Measurements from ENCODE around the gene NRG3.

The NRG3 gene

DNA sequence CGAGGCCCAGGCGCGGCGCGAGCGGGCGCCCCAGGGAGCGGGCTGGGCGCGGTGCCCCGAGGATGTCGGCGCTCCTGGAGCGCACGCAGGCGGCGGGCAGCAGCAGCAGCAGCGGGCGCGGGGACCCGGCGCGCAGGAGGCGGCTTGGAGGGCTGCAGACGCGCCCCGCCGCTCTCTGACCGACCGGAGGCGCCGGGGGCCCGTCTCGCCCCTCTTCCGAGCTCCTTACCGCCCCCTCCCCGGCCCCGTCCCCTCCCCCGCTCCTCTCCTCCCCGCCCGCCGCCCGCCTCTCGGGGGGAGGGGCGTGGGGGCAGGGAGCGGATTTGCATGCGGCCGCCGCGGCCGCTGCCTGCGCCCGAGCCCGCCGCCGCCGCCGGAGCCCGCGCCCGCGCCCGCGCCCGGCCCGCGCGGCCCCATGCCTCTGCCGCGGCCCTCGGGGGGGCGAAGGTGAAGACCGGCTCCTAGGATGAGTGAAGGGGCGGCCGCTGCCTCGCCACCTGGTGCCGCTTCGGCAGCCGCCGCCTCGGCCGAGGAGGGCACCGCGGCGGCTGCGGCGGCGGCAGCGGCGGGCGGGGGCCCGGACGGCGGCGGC, at the start of gene NRG3:
NRG3 (plus strand) TSS at position 320 of the 592 bp plus-strand sequence.
- DNase-seq (ENCODE audit: low read depth in 2 of 2), result no peak

- DNase-seq (ENCODE audit: low read depth in 2 of 2), result no peak
These were observed 46.7 kb upstream of the NRG3 start for GRCh38 chr10:81828251-81828650.

DNA sequence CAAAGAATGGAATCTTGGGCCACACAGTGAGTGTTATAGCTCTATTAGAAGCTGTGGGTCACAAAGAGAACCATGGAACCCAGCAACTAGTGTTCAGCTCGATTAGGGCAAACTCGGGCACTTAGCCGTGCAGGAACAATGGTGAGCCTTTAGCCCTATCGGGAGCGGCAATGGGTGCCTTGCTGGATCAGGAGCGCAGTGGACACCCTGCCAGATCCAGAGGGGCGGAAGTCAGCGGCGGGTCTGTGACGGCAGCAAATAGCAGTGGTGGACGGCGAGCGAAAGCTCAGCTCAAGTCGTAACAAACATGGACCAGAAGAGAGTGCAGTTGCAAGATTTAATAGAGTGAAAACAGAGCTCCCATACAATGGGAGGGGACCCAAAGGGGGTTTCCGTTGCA, 43.9 kb upstream of the NRG3 start:
- no peak for DNase-seq (ENCODE audit: low read depth in 2 of 2)

DNA sequence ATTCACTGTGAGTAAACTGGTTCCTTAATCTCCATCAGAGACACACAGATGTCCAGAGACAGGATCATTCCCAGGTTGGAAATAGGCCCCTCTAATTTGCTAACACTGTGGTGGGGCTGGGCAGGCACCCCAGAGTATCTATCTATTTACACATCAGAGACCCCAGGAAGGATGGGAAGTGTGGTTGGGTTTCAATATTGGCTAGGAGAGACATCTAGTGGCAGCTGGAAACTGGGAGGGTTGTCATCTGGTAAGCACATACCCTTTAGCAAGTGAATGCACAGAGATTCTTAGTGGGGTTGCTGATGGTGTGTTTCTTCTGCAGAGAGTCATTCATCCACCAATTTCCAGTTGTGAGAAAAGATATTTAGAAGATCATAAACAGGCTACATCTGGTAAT, 36.0 kb upstream of the NRG3 start:
- no peak for DNase-seq (ENCODE audit: low read depth in 2 of 2)

- DNase-seq (ENCODE audit: low read depth in 2 of 2), result no peak
These were observed 32.0 kb upstream of the NRG3 start for GRCh38 chr10:81843042-81843441.

GRCh38 chr10:81847675-81848074, 27.3 kb upstream of the NRG3 start:
- no peak for DNase-seq (ENCODE audit: low read depth in 2 of 2)

- no peak for DNase-seq (ENCODE audit: low read depth in 2 of 2)
These were observed 26.5 kb upstream of the NRG3 start for GRCh38 chr10:81848514-81848913.

GRCh38 chr10:81848931-81849330, 26.1 kb upstream of the NRG3 start:
- no peak for DNase-seq (ENCODE audit: low read depth in 2 of 2)

DNA sequence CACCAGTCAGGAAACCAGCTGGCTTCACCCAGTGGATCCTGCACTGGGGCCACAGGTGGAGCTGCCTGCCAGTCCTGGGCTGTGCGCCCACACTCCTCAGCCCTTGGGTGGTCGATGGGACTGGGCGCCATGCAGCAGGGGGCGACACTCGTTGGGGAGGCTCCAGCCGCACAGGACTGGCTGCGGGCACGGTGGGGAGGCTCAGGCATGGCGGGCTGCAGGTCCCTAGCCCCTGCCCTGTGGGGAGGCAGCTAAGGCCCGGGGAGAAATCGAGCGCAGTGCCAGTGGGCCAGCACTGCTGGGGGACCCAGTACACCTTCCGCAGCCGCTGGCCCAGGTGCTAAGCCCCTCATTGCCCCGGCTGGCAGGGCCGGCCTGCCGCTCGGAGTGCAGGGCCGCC, 12.4 kb upstream of the NRG3 start:
- DNase-seq (ENCODE audit: low read depth in 2 of 2), result no peak

GRCh38 chr10:81863771-81864170, 11.2 kb upstream of the NRG3 start:
- no peak for DNase-seq (ENCODE audit: low read depth in 2 of 2)

DNA sequence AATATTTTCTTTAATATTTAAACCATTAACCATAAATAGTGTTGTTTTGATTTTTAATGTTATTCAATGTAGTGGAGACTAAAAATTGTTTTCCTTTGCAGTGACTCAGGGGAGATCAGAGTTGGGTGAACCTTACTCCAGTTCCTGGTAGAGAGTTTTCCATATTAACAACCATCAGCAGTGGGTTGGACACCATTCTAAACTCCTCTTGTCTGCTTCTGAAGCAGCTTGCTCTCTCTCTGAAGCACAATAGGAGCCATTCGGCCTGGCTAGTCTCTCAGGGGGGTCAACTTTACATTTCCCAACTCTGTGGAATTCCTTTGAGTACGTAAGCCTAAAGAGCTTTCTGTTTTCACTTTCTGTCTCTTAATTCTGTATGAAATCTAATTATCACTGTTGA, 9.4 kb upstream of the NRG3 start:
- no peak for DNase-seq (ENCODE audit: low read depth in 2 of 2)

GRCh38 chr10:81866753-81867152, 8.2 kb upstream of the NRG3 start:
- DNase-seq (ENCODE audit: low read depth in 2 of 2), result no peak

DNA sequence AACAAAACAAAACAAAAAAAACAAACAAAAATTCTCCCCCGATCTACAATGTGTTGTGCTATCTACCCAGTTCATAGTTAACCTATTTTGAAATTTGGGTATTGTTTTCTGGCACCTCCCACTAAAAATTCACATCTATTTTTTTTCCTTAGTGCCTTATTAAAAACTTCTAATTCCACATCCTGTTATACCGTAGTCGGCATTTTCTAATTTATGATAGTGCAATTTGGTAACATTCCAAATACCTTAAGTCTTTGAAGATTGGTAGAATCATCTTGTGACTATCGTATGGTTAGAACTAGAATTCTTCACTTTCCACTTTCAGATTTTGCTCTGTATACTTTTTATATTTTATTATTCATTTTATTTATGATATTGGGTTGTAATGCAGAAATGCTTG, 4.5 kb upstream of the NRG3 start:
- DNase-seq (ENCODE audit: low read depth in 2 of 2), result no peak

- DNase-seq (ENCODE audit: low read depth in 2 of 2), result no peak
These were observed 3.4 kb upstream of the NRG3 start for GRCh38 chr10:81871558-81871957.

DNA sequence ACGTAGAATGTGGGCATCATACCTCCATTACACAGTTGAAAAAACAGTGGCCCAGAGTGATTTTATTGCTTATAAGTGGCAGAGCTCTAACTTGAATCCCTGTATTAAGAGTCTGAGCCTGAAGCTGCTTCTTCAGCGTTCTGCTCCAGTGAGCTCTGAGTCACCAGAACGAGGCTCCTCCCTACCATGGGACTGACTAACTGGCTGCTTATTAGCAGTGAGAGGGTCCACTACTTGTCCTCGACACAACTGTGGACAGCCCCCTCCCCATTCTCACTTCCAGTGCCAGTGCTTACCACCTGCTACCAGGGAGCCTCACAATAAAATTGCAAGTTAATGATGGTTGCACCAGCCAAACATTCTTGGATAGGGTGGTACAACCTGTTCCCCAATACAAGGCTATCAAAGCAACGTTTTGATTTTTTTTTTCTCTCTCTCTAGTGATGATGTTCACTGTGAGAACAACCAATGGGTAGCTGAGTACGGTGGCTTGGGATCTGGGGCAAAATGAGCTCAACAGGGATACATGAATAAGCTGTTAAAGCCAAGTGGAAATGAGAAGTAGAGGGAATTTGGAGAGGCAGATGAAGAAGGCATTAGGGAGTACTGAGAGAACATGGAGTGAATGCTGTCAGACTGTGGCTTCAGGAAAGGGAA, 2.7 kb upstream of the NRG3 start:
- DNase-seq (ENCODE audit: low read depth in 2 of 2), result no peak

GRCh38 chr10:81873231-81873931, 1.6 kb upstream of the NRG3 start:
- no peak for DNase-seq (ENCODE audit: low read depth in 2 of 2)

- DNase-seq (ENCODE audit: low read depth in 2 of 2), result no peak
These were observed 820 bp upstream of the NRG3 start for GRCh38 chr10:81873932-81874816.

- no peak for DNase-seq (ENCODE audit: low read depth in 2 of 2)
These were observed 666 bp downstream of the NRG3 start for GRCh38 chr10:81875467-81876252.

GRCh38 chr10:81876253-81877077, 1.5 kb downstream of the NRG3 start:
- no peak for DNase-seq (ENCODE audit: low read depth in 2 of 2)

- no peak for DNase-seq (ENCODE audit: low read depth in 2 of 2)
These were observed 2.6 kb downstream of the NRG3 start for GRCh38 chr10:81877596-81877995.

GRCh38 chr10:81882011-81882410, 7.0 kb downstream of the NRG3 start:
- DNase-seq (ENCODE audit: low read depth in 2 of 2), result no peak

All from stimulated activated CD8-positive, alpha-beta memory T cell treated with anti-CD3 and anti-CD28 coated beads, Interleukin-2, amount 100 ng/mL, for 1 hour (primary cell).